ENCODE data around the gene CCDC18.
"Not testable (repeated sequence)": the region's sequence is repeated elsewhere in the genome, so short reads cannot be mapped to it uniquely, and the experiment has no call there.

CCDC18 gene

DNA sequence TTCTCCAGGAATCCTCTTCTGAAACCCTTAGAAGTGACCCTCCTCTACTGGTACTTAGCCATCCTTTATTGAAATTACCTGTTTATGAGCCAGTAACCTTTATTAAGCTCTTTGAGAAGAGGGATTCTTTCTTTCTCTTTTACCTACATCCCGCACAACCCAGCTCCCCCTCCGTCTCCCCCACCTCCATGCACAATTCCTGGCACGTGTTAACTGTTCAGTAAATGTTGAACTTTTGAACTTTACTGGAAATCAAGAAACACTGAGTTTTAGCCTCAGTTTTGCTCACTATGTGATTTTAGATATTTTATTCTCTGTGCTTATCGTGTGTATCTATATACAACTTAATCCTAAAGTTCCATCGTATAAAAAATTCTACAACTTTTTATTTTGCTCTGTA, 2.1 kb upstream of the CCDC18 start:
- DNase-seq: no peak

DNA sequence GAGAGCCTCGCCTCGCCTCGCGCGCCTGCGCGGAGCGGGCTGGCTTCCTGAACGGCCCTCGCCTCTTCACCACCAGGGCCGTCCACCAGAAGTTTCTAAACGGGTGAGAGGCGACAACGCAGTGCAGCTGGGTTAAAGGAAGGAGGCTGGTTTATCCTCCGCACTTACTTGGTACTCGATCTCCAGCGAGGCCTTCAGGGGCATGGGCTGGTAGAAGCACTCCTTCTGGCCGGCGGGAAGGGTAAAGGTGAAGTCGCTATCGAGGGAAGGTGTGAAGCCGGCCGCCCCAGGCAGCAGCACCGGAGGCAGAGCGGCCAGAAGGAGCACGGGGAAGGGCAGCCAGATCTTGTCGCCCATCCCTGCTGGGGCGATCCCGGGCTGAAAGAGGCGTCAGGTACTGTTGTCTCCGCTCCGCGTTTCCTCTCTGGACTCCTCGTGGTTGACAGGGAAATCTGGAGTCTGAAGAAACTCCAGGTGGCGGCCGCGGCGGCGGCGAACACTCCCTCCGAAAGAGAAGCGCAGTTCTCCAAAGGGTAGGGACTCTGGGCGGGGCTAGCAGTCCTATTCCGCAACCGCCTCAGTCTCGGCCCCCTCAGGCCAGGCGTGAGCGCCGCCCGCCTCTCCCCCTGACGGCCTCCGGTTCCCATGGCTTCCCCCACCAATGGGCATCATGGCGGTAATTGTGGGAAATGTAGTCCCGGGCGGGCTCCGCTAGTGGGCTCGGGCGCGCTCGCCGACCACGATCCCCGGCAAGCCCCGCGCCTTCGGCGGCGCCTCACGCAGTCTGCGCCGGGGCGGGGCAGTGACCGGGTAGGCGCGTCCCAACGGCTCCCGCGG, 420 bp upstream of the CCDC18 start, which contains the start of gene TMED5:
Gene TMED5 (minus strand): TSS at position 528 of the 837 bp plus-strand sequence. CDS start 171 bp downstream, at position 357.
- DNase-seq: peak; percentile 86

DNA sequence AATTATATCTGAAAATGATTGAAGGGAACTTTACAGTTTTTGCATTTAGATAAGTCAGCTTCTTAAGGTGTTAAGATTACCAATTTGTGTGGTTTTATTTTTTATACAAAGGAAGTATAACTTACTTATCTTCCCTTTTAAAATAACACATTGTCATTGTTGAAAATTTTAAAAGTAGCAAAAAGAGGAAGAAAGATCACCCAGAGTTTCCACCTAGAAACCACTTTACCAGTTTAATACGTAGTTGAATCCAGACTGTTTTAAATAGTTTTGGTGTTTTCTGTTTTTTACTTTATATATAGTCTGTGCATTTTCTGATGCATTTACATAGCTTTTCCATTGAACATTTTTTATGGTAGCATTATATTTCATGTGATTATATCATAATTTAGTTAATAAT, 6.1 kb downstream of the CCDC18 start:
- DNase-seq: no peak

DNA sequence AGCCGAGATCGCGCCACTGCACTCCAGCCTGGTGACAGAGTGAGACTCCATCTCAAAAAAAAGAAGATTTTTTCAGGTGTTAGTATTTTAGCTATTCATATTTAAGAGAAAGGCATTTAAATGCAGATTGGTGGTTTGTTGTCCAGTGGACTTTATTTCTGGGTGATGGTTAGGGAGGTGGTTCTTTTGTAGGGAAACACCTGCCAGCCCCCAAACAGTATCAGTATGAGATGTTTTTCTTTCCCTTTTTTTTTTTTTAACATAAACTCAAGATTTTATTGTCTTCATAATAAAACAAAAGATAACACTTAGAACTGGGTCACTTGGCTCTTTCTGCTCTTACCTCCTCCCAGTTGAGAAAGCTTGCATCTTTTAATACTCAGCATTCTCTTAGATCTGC, 9.9 kb downstream of the CCDC18 start:
- no peak for DNase-seq

DNA sequence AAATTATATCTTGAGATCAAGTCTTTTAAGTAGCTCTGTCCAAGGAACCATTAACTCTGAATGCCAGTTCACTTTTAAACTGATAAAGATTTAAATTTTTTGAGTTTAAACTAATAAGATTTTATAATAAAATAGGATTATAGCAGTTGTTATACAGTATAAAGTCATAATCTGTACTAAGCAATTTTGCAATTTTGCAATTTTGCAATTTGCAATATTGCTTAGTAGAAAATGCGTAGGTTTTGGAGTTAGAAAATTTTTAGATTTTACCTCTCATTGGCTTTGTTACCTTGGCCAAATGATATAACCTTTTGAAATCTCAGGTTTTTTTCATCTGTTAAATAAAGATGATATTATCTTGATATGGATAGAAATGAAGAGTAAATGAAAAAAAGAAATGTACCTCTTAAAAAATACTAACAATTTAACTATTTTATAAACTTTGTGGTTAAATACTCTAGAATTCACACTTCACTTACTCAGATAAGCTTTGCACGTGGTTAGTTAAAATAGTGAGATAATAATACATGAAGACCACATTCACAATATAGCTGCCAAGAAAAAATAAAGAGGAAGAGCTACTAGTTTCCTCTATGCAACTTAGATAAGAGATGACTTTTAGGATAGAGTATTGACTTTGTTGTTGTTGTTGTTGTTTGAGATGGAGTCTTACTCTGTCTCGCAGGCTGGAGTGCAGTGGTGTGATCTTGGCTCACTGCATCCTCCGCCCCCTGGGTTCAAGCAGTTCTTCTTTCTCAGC, 13.9 kb downstream of the CCDC18 start:
- DNase-seq: no peak

DNA sequence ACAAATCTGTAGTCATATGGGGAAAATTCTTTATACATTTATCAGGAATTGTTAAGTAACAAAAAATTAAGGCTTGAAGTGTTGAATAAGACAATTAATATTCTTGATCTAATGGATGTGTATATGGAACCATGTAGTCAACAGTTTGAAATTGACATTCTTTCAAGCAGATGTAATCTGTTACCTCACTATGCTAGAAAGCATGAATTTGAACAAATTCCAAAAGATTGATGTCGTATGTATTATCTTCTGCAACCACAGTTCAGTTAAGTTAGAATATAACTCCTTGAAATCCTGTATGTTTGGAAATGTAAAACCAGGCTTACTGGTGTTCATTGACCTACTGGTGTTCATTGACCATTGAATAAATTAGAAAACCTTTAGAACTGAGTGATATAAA, 16.1 kb downstream of the CCDC18 start:
- DNase-seq: no peak

DNA sequence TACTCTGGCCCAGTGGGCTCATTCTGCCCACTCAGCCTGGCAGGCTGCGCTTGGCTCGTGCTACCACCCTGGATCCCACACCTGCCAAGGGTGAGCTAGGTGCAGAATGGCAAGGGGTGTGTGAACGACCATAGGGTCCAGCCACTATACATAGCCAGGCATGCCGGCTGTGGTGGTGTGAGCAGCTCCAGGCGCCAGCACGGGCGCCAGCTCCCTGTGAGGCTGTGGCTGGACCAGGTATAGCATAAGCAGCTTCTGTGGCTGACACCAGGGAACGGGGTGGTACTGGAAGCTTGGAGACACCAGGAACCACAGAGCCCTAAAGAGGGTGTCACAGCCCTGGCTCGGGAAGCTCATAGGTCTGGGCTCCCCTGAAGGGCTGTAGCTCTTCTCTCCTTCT, 18.6 kb downstream of the CCDC18 start:
- DNase-seq: no peak

DNA sequence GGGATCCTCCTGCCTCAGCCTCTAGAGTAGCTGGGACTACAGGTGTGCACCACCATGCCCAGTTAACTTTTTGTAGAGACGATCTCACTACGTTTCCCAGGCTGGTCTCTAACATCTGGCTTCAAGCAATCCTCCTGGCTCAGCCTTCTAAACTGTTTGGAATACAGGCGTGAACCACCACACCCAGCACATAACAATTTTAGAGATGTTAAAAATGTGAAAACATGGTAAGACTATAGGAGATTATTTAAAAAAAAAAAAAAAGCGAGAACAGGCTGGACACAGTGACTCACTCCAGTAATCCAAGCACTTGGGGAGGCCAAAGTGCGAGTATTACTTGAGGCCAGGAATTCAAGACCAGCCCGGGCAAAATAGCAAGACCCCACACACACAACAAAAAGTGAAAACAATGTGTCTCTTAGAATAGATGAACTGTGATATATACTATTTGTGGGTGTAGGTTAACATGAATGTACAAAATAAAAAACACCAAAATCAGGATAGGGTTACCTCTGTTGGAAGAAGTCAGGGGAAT, 19.6 kb downstream of the CCDC18 start:
- DNase-seq: no peak

DNA sequence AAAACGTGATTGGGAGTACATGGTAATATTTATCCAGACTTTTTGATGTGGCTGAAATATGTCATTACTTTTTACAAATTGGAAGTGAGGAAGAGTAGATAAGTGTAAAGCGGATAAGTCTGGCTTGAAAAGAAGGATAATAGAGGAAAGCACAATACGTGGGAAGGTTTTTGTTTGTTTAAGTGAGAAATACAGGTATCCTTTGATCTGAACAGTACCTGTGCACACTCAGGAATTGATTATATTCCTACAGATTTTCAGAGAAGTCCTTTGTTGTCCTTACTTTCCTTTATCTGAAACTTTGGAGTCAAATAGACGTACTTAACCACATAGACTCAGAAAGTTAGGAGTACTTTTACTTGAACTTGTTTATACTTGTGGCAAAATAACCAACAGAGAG, 20.2 kb downstream of the CCDC18 start:
- DNase-seq: no peak

DNA sequence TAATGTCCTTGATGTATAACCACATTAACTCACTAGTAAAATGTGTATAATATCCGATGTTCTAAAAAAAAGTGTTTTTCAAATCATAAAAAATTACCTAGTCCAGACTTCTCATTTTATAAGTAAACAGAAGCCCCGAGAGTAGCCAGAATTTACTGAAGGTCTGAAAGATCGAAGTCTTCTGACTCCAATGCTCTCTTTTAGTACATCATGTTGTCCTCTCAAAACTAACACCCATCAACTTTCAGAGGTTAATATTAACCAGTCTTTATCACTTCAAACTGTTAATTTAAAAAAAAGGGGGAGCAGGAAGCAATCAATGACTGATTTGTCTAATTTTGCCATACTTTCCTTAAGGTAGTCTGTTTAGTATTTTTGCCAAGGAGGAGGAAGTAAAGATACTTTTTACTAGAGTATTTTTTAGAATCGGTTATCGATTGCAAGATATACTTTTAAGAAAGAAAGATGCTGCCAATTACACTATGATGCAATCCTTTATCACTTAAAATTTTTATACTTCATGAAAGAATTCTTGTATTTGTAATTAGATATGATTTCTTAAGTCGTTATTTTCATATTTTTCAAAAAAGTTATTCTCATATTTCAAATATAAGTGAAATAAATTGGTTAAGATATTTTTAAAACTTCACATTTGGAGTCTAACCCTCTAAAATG, 25.5 kb downstream of the CCDC18 start:
- no peak for DNase-seq

DNA sequence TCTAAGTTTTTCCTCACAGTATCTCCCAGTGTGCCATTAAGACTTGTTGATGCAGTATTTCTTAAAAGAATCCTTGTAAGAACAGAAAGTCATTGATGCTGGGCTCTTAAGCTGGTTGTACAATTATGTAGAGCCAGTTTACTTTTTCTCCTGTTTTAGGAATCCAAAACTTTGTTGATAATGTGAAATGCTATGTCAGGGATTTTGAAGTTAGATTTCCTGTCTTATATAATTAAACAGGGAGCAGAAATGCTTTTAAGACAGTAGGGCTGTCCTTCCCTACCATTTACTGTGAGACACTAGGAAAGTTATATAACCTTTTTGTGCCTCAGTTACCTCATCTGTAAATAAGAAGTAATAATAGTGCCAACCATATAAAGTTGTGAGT, 26.0 kb downstream of the CCDC18 start:
- DNase-seq: no peak

DNA sequence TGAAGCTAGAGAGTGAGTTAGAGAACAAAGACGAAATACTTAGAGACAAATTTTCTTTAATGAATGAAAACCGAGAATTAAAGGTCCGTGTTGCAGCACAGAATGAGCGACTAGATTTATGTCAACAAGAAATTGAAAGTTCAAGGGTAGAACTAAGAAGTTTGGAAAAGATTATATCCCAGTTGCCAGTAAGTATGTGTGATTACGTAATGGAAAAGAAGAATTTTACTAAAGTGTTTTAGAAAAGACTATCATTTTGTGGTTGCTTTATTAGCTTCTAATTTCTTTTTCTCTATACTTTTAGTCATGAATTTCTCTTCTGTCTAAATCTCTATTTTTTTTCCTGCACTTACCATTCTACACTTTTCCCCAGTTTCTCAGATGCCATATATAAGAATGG, 26.7 kb downstream of the CCDC18 start:
- no peak for DNase-seq

DNA sequence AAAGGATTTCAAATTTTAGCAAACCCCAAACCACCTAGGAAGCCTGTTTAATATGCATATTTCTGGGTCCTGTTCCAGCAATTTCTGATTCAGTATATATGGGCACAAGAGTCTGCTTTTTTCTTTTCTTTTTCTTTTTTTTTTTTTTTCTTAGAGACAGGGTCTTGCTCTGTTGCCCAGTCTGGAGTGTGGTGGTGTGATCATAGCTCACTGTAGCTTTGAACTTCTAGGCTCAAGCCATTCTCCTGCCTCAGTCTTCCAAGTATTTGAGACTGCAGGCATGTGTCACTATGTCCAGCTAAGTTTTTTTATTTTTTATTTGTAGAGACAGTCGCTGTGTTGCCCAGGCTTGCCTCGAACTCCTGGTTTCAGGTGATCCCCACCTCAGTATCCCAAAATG, 34.8 kb downstream of the CCDC18 start:
- no peak for DNase-seq

DNA sequence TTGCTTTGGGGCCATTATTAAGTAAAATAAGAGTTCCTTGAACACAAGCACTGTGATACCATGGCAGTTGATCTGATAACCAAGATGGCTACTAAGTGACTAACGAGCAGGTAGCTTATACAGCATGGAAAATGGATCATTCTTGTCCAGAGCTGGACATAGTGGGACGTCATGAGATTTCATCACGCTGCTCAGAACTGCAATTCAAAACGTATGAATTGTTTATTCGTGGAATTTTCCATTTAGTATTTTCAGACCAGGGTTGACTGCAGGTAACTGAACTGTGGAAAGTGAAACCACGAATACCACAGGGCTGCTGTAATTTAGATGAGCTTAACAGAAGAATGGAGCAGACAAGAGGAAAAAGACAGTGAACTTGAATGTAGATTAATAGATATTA, 38.9 kb downstream of the CCDC18 start:
- no peak for DNase-seq

DNA sequence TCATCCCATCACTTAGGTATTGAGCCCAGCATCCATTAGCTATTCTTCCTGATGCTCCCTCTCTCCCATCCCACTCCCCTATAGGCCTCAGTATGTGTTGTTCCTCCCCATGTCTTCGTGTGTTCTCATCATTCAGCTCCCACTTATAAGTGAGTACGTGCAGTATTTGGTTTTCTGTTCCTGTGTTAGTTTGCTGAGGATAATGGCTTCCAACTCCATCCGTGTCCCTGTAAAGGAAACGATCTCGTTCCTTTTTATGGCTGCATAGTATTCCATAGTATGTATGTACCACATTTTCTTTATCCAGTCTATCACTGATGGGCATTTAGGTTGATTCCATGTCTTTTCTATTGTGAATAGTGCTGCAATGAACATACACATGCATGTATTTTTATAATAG, 40.2 kb downstream of the CCDC18 start:
- DNase-seq: not testable (repeated sequence)

DNA sequence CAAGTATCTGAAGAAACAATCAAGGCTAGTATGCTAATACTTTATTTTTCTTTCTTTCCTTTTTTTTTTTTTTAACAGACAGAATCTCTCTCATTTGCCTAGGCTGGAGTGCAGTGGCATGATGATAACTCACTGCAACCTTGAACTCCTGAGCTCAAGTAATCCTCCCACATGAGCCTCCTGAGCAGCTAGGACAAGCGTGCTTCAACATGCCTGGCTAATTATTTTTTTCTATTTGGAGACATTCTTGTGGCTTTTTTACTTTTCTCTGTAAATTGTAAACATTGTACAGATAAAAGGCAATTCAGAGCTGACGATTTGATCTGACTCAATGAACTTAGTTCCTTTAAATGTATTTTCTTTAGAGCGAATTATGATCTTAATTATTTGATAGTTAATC, 41.4 kb downstream of the CCDC18 start:
- DNase-seq: no peak

DNA sequence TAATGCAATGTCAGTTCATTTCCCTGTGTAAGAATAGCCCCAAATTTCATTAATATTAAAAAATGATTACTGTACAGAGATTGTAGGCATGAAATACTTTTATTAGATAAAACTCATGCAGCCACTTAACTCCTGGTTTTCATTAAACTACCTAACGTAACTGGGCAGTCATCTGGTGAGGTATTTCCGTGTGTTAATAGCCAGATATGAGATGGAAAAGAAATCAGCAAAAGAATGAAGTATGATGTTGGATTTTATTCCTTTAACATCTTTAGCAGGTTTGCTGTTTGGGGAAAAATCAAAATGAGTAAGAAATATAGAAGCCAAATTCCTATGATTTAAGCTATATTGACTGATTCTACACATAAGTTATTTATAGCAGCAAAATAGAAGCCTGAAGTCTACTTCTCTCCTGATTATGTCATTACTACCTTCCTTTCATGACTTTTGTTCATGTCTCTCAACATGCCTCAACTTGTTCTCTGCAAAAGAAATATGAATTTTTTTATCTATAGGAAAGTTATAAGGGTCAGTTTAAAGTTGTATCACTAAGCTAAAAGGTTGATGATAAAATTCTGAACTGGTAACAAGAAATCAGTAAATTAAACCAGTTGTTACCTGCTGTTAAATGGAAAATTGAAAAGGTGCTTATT, 42.6 kb downstream of the CCDC18 start:
- DNase-seq: no peak

DNA sequence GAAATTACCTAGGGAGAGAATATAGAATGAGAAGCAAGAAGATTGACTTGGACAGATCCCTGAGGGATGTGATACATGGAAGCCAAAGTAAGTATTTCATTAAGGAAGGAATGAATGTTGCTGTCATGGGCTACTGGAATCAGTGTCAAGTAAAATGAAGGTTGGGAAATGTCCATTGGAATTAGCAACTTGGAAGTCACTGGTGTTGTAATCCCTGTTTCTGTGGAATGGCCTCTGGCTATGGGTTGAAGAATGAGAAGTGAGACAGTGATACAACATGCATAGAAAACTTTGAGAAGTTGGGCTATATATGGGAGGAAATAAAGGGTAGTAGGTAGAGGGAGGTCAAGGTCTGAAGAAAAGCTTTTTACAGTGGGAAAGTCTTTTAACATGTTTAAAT, 54.7 kb downstream of the CCDC18 start:
- DNase-seq: no peak

DNA sequence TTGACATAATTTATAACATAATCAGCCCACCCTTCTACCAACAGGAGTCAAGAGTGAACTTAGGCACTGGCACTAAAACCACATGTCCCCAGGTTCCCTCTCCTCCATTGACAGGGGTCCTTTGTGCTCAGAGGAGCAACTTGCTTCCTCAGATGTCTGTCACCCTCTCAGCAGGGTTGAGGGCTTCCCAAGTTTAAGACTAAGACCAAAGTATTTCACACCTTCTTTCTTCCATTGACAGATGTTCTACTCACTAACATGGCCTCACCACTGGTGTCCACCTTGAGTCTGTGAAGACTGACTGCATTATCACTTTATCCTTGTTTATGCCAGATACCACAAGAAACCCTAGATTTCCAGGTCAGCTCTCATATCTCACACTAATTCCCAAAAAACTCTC, 56.5 kb downstream of the CCDC18 start:
- no peak for DNase-seq

DNA sequence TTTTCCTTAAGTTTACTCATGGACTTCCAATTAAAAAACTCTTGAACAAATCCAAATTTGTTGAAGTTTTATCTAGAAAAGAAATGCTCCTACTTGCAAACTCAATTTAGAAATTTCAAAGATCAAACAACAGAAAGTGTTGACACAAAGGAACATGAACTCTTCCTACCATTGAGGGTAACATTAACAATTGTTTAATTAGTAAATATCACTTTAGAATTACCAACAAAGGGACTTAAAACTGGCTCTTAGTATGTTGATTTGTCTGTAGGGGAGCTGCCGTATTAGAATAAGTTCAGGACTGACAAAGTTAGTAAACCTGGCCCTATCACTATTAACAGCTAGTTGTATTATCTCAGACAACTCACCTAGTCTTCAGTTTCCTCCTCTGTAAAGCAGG, 57.9 kb downstream of the CCDC18 start:
- DNase-seq: no peak

DNA sequence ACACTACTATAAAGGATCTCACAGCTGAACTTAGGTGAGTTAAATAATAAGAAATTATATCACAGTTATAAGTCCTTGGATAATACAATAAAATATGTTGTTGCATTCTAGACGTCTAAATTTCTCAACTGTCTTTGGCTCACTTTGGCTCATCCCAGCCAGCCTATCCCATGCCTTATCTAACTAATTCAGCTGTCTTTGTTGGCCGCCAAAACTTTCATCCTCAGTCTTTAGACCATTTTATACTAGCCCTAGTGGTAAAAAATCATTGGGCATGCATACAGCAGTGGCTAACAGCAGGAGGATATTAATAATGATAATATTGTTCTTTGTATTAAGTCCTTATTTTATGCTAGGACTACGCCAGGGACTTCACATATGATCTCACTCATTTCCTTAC, 59.3 kb downstream of the CCDC18 start:
- no peak for DNase-seq

DNA sequence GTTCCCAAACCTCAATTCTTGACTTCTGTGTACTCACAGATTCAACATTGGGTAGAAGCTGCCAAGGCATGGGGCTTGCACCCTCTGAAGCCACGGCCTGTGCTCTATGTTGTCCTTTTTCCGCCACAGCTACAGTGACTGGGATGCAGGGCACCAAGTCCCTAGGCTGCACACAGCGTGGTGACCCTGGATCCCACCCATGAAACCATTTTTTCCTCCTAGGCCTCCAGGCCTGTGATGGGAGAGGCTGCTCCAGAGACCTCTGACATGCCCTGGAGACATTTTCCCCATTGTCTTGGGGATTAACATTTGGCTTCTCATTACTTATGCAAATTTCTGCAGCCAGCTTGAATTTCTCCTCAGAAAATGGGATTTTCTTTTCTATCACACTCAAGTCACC, 62.7 kb downstream of the CCDC18 start:
- not testable (repeated sequence) for DNase-seq

All from activated T-cell treated with anti-CD3 and anti-CD28 coated beads for 4 hours (primary cell).